Endometrial microvascular endothelial cells (primary cell): Measurements from ENCODE around the gene NOP14. TPM values are rescaled to one million over a fixed set of nuclear protein-coding genes. Genes with fewer than 3 reads are reported as not detected.
"Not testable (repeated sequence)": the region's sequence is repeated elsewhere in the genome, so short reads cannot be mapped to it uniquely, and the experiment has no call there.

Experiments
- in situ Hi-C: cut with HindIII; loops from 2 replicates; pipeline ENCODE4 v1.10.0; 2017; ENCODE audit warnings: low sequenced_read_pairs, low pct_unique_long_range_greater_than_20kb; ENCODE audit errors: inconsistent ontology term
- total RNA-seq: library from RNA; depleted of rRNA; stranded (reverse); fragments of >200 nt; gene quantifications from one replicate; pipeline ENCODE4 v1.2.3, GENCODE V29; 2015; ENCODE audit errors: inconsistent ontology term

NOP14 gene
- total RNA-seq, 1 donor from 2014 or later = 36.1 TPM

- in situ Hi-C loops = no loop called here
These were observed 813 bp upstream of the NOP14 start for GRCh38 chr4:2963966-2964471.

DNA sequence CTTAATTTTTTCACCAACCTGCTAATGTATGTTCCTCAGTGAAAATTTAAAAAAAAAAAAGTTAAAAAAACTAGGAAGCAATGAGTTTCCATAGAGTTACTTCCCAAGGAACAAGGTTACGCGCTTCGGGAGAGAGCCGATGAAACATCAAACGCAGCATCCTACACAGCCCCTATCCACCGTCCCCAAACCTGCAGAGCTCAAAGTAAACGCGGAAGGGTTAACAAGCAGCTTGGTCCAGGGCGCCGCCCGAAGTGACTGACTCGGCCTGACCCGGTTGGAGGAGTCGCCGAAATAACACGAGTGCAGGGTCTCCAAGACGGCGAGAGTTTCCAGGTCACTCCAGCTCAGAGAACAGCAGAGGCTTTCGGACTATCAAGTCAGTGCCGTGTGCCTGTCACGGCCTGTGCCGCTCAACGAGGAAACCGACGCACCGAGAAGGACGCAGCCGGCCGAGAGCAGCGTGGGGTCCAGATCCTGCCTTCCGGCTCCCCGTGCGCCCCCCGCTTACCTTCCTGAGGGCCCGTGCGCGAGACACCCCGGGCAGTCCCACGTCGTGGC, 512 bp downstream of the NOP14 start:
- in situ Hi-C loops = no loop called here

DNA sequence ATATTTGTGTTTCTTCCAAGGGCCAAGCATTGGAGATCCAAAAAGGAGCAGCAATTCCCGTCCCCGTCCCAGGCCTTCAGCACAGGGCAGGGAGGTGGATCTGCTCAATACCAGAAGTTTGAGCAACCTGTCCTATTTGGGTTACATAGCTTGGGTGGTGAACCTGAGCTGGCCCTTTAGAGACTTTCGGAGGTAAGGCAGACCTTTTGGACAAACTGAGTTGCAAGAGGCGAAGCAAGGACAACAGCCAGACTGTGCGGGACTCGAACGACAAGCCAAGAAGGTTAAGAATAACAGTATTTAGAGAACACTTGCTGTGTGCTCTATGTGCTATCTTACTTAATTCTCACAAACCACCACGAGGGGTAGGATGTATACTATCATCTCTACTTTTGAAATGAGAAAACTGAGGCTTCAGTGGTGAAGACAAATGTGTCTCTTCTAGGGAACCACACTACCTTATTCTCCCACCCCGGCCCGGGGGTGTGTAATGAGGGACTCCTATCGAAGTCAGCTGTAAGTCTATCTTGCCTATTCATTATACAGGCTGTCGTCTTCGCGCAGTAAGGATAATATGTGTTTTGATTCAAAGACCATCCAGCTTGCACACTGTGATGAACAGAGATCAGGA, 1.3 kb downstream of the NOP14 start:
- in situ Hi-C loops = no loop called here

GRCh38 chr4:2961421-2961810, 1.8 kb downstream of the NOP14 start:
- in situ Hi-C loops = no loop called here

GRCh38 chr4:2960450-2960849, 2.8 kb downstream of the NOP14 start:
- in situ Hi-C loops = not testable (repeated sequence)

- in situ Hi-C loops = no loop called here
These were observed 4.8 kb downstream of the NOP14 start for GRCh38 chr4:2958446-2958845.

DNA sequence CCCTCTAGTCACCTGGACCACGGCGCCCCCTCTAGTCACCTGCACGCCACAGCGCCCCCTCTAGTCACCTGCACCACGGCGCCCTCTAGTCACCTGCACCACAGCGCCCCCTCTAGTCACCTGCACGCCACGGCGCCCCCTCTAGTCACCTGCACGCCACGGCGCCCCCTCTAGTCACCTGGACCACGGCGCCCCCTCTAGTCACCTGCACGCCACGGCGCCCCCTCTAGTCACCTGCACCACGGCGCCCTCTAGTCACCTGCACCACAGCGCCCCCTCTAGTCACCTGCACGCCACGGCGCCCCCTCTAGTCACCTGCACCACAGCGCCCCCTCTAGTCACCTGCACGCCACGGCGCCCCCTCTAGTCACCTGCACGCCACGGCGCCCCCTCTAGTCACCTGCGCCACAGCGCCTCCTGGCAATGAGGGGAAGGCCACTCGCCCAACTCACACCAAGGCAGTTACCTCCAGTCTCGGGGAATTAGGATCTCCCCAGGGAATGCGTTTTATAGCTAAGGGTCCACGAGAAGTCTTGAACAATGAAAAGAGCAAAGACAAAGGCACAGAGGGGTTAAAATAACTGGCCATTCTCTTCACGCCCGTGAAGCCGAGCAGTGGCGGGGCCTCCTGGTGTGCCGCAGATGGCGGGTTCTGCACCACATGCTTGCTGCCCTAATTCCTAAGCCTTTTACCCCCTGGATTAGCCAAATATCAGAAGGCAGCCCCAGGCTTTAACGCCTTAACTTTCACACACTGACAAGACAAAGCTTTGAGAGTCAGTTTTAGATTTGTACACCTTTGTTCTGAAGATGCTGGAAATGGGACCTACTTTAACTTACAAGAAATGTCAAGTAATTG, 7.8 kb downstream of the NOP14 start:
- in situ Hi-C loops = not testable (repeated sequence)

- in situ Hi-C loops = no loop called here
These were observed 8.6 kb downstream of the NOP14 start for GRCh38 chr4:2954358-2955185.

DNA sequence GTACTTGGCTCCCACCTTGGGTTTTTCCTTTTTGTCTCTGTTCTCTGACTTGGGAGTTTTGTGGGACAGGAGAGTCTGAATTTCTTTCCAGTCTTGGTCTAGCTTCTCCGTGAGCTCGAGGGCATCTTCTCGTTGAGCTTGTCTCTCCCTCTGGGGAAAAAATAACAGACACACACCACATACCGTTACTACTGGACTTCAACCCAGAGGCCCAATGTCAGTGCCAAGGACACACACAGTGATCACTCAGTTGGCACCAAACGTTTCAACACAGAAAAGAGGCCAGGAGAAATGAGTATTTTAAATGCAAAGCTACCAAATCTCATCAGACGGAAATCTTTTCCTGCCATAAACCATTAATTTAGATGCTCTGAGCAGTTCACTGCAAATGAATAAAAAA, 9.7 kb downstream of the NOP14 start:
- in situ Hi-C loops = no loop called here

- in situ Hi-C loops = no loop called here
These were observed 12.8 kb downstream of the NOP14 start for GRCh38 chr4:2950221-2950989.

- in situ Hi-C loops = no loop called here
These were observed 13.5 kb downstream of the NOP14 start for GRCh38 chr4:2949782-2950125.

DNA sequence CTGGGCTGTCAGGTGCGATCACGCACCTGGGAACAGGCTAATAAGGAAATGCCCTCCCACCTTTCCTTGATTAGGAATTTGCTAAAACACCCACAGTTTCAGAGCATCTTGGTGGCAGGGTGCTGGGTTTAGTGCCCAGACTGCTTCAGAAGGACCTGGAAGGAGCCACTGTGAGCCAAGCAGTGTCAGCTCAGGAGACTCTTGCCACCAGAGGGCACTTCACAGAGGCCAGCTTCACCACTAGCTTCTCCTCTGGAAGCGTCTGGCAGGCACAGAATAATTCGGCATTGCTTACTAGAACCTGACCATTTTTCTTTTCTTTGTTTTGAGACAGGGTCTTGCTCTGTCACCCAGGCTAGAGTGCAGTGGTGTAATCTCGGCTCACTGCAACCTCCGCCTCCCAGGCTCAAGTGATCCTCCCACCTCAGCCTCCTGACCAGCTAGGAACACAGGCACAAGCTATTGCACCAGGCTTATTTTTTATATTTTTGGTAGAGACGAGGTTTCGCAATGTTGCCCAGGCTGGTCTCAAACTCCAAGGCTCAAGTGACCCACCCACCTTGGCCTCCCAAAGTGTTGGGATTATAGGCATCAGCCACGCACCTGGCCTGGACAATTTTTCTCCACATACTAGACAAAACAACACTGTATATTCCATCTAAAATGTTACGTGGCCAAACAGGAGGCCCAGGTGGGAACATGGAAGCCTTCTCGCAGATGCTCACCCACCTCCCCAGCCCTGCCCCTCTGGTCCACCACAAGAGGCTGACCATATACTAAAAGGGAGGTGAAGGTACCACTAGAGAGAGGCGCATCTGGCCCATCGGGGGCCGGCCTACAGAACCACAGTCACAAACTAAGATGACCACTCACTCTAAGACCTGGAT, 14.1 kb downstream of the NOP14 start:
- in situ Hi-C loops = no loop called here

DNA sequence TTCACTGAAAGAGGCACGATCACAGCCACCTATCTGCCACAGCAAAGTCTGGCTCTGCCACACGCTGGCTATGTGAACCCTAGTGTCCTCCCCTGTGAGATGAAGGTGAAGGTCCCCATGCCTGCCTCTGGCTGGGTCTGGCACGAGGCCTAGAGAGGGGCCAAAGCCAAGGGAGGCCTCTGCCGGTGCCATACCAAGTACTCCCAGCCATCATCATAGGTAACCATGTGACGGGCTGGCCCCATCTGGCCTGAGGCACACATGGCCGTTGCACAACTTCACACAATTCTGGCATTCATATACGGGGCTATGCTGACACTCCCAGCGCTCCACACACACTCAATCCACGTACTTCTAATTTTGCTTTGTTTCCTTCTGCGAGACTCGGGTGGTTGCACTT, 15.3 kb downstream of the NOP14 start:
- in situ Hi-C loops = no loop called here

DNA sequence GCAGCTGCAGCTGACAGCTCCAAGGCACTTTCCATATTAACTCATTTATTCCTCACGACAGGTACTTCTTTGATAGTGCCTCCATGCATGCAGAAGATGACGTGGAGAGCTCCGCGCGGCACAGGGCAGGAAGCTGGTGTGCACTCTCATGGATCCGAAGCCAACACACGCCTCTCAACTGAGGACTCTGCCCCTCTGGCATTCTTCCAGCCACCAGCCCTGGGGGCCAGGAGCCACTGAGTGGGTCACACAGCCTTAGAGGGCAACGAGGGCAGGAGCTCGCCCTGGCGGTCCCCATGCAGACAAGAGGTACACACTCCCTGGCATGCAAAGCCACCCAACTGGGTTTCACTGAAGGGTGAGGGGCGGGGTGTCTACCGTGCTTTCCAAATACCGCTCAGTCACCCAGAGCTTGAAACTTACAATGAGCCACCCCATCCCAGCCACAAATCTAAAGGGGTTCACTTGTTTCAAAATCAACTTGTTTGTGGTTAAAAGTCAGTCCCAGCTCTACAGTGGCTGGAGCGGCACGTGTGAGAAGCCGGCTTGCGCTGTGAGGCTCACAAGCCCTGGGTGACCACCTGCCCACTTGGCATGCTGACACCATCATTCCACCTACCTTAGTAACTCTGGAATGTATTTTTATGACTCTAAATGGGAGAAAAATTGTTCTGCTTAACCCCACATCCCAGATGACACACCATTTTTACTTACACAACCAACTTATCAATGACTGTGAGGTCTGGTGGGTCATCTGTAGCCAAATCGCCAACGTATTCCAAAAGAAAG, 16.2 kb downstream of the NOP14 start:
- in situ Hi-C loops = no loop called here

DNA sequence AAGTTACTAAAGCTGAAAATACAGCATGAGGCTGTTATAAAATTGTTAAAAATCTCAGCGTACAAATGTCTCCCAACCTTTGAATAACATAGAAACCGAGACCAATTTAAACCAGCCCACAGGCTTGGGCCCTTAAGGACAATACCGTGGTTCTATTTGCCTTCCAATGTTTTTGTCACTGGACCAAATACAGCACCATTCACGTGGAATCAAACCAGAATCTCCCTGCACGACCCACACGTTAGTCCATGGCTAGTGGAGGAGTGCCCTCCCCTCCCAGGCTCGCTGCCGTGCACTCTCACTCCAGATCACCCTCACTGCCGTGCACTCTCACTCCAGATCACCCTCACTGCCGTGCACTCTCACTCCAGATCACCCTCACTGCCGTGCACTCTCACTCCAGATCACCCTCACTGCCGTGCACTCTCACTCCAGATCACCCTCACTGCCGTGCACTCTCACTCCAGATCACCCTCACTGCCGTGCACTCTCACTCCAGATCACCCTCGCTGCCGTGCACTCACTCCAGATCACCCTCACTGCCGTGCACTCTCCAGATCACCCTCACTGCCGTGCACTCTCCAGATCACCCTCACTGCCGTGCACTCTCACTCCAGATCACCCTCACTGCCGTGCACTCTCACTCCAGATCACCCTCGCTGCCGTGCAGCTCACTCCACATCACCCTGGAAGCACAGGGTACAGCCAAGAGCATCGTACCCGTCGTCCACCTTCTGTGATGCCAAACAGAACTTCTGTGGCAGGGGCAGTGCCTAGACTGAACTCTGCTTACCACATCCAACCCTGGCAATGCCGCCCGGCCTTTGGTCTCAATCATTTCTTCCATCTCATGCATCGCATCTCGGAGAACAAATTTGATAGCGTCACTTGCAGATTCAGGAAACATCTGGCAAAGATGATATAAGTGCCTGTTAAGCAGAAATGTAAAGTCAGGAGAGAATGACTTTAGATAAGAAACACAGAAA, 17.3 kb downstream of the NOP14 start:
- in situ Hi-C loops = not testable (repeated sequence)
